NCI-H510A (cell line): Measurements from ENCODE around the gene CFAP221.

Source experiments
- DNase-seq: peaks from one replicate; lab custom pipeline; 2025; lab: John Stamatoyannopoulos, UW

The CFAP221 gene

GRCh38 chr2:119544075-119544938 lies at the start of gene CFAP221:
Gene CFAP221 (plus strand): TSS chr2:119544449. CDS start chr2:119546132, 1,683 bp downstream.
- DNase-seq: peak; percentile 51

GRCh38 chr2:119495948-119496347 lies 48.3 kb upstream of the CFAP221 start:
- no peak for DNase-seq

- no peak for DNase-seq
Observed at GRCh38 chr2:119496682-119497081, 47.6 kb upstream of the CFAP221 start.

GRCh38 chr2:119508756-119509155 lies 35.5 kb upstream of the CFAP221 start:
- DNase-seq: no peak

GRCh38 chr2:119511989-119512388 lies 32.3 kb upstream of the CFAP221 start:
- no peak for DNase-seq

- no peak for DNase-seq
Observed at GRCh38 chr2:119512946-119513345, 31.3 kb upstream of the CFAP221 start.

GRCh38 chr2:119513832-119514231 lies 30.4 kb upstream of the CFAP221 start:
- DNase-seq: no peak

GRCh38 chr2:119516121-119516520 lies 28.1 kb upstream of the CFAP221 start:
- DNase-seq: no peak

GRCh38 chr2:119517433-119517832 lies 26.8 kb upstream of the CFAP221 start:
- DNase-seq: peak; percentile 18

- no peak for DNase-seq
Observed at GRCh38 chr2:119518401-119519056, 25.7 kb upstream of the CFAP221 start.

- no peak for DNase-seq
Observed at GRCh38 chr2:119519057-119519408, 25.2 kb upstream of the CFAP221 start.

- DNase-seq: no peak
Observed at GRCh38 chr2:119520696-119521432, 23.4 kb upstream of the CFAP221 start.

- no peak for DNase-seq
Observed at GRCh38 chr2:119521433-119522050, 22.7 kb upstream of the CFAP221 start.

GRCh38 chr2:119522671-119523070 lies 21.6 kb upstream of the CFAP221 start:
- DNase-seq: no peak

- no peak for DNase-seq
Observed at GRCh38 chr2:119523383-119523951, 20.8 kb upstream of the CFAP221 start.

- peak; percentile 34 for DNase-seq
Observed at GRCh38 chr2:119523952-119524694, 20.1 kb upstream of the CFAP221 start, which contains the start of gene SCTR. Gene SCTR (minus strand): TSS chr2:119524483. CDS start chr2:119524226, 257 bp downstream.

GRCh38 chr2:119525614-119526013 lies 18.6 kb upstream of the CFAP221 start:
- no peak for DNase-seq

GRCh38 chr2:119527999-119528398 lies 16.2 kb upstream of the CFAP221 start:
- no peak for DNase-seq

GRCh38 chr2:119531292-119531691 lies 13.0 kb upstream of the CFAP221 start:
- DNase-seq: no peak

GRCh38 chr2:119533560-119533959 lies 10.7 kb upstream of the CFAP221 start:
- no peak for DNase-seq

GRCh38 chr2:119536211-119536610 lies 8.0 kb upstream of the CFAP221 start:
- no peak for DNase-seq
